ENCODE data around the gene HSPG2.

The HSPG2 gene

DNA sequence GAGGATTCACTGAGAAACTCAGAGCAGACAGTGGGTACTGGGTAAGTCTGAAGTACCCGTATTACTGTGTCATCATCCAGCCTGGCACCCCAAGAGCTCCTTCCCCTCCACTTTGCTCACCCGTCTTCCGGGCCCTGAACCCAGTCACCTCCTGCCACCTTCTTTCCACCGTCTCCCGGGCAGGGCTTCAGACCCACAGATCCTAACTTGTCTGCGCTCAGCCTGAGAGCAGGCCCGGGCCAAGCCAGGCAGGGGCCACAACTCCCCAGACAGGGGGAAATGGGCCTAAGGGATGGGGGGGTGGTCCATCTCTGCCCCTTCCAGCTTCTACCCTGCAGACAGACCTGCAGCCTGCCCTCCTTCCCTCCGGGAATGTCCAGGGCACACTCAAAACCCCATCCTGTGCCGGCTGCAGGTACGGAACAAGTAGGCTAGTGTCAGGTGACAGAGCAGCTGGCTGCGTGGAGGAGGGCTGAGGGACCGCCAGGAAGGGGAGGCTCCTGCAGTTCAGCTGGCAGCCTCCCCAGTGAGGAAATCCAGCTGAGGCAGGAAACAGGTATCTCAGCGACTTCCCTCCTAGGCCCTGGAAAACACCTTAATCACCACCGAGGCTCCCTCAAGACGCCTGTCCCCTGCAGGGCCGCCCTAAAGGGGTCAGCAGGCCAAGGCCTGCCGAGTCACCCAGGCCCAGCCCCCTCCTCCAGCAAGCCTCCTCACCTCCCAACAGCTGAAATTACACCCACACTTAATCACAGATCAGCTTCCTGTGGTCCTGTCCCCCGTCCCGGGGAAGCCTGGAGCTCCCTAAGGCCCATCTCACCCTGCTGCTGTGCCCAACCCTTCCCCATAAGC is 3.5 kb downstream of the HSPG2 start:
- Histone ChIP-seq H3K27ac (no peak overlapping the region), H3K4me2 (no peak overlapping the region), H3K36me3 (ENCODE audit: insufficient read depth) (no peaks in the 10 kb centered on the region), H3K4me1 (ENCODE audit: low read depth, poor library complexity, severe bottlenecking) (peaks cover 4% of the 10 kb centered on the region), H3K9ac (no peak overlapping the region), H3K4me3 (IDR thresholded peaks at IDR 0.05; ENCODE audit: insufficient read depth, low read depth, low read length) (no peak overlapping the region), H3K27me3 (ENCODE audit: insufficient read depth, low read depth) (0 out of 2 replicates have a peak, but pooled peaks cover 3% of the 10 kb centered on the region), H3K79me2 (ENCODE audit: insufficient read depth, low read depth) (no peaks in the 10 kb centered on the region), H2AFZ (ENCODE audit: low read depth) (no peak overlapping the region), H4K20me1 (ENCODE audit: insufficient read depth) (no peaks in the 10 kb centered on the region)
- TF ChIP-seq, protein P1, sequence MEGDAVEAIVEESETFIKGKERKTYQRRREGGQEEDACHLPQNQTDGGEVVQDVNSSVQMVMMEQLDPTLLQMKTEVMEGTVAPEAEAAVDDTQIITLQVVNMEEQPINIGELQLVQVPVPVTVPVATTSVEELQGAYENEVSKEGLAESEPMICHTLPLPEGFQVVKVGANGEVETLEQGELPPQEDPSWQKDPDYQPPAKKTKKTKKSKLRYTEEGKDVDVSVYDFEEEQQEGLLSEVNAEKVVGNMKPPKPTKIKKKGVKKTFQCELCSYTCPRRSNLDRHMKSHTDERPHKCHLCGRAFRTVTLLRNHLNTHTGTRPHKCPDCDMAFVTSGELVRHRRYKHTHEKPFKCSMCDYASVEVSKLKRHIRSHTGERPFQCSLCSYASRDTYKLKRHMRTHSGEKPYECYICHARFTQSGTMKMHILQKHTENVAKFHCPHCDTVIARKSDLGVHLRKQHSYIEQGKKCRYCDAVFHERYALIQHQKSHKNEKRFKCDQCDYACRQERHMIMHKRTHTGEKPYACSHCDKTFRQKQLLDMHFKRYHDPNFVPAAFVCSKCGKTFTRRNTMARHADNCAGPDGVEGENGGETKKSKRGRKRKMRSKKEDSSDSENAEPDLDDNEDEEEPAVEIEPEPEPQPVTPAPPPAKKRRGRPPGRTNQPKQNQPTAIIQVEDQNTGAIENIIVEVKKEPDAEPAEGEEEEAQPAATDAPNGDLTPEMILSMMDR (conservative IDR thresholded peaks at IDR 0.05; ENCODE audit: low read depth, low read length), result no peak

DNA sequence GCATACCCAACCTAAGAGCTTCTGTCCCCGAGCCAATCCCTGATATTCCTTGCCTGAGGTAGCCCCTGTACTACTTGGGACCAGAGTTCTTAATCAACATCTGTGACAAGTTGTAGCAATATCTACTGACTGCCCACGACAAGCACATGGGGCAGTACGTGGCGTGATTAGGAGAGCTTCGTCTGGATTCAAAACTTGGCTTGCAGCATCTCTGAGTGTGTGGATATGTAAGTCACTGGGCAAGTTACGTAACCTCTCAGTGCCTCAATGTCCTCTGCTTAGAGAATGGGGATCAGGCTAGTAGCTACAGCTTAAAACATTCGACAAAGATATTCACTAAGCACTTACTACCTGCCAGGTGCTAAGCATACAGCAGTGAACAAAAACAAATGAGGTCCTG is 5.0 kb downstream of the HSPG2 start:
- no peaks in the 10 kb centered on the region for H3K36me3 ChIP-seq (ENCODE audit: insufficient read depth)
- H2AFZ ChIP-seq (ENCODE audit: low read depth), result no peak overlapping the region
- H3K27me3 ChIP-seq (ENCODE audit: insufficient read depth, low read depth), result 0 out of 2 replicates have a peak, but pooled peaks cover 3% of the 10 kb centered on the region
- H3K4me3 ChIP-seq (IDR thresholded peaks at IDR 0.05; ENCODE audit: insufficient read depth, low read depth, low read length), result no peak overlapping the region
- no peak overlapping the region for H3K9ac ChIP-seq
- no peak overlapping the region for H3K4me2 ChIP-seq
- no peaks in the 10 kb centered on the region for H3K4me1 ChIP-seq (ENCODE audit: low read depth, poor library complexity, severe bottlenecking)
- TF ChIP-seq, protein P1 (conservative IDR thresholded peaks at IDR 0.05; ENCODE audit: low read depth, low read length), result no peak
- no peaks in the 10 kb centered on the region for H4K20me1 ChIP-seq (ENCODE audit: insufficient read depth)
- H3K79me2 ChIP-seq (ENCODE audit: insufficient read depth, low read depth), result no peaks in the 10 kb centered on the region
- no peak overlapping the region for H3K27ac ChIP-seq

DNA sequence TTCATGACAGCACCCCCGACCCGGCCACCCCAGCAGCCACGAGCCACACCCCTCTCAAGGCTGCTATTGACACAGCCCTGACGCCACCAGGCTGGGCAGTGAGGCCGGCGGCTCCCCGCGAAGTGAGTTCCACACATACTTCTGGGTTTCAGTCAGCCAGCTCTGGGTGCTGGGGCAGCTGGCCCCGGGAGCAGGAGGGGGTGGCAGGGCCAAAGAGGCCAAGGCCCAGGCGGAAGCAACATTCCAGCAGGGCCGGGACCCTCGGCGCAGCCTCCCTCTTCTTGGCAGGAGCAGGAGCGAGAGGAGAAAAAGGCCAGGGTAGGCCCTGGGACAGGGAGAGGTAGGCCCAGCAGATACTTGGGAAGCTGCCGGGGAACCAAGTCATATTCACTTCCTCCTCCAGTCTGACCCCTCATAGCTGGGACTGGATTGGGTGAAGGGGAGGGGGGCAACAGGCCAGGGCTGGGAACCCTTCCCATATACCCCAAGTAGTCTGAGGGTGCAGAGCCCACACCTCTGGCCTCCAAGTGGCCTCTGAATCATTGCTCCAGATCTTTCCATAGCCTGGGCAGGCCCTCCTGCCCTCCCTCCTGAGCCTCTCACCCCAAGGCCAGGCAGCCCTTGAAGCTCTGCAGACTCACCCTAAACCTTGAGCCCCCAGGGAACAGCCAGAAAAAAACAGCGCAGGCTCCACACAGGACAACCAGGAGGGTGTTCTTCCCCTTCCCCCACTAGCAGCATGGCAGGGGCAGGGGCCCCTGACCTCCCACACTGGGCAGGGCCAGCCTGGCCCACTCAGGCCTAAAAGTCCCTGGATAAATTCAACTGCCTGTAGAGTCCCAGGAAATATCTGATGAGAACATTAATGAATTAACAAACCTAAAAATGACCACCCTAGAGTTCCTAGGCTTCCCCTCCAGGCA is 5.7 kb downstream of the HSPG2 start:
- TF ChIP-seq, protein P1 (conservative IDR thresholded peaks at IDR 0.05; ENCODE audit: low read depth, low read length), result no peak
- no peak overlapping the region for H2AFZ ChIP-seq (ENCODE audit: low read depth)
- H3K36me3 ChIP-seq (ENCODE audit: insufficient read depth), result no peaks in the 10 kb centered on the region
- no peak overlapping the region for H3K27ac ChIP-seq
- no peak overlapping the region for H3K9ac ChIP-seq
- H3K4me2 ChIP-seq, result no peak overlapping the region
- H3K79me2 ChIP-seq (ENCODE audit: insufficient read depth, low read depth), result no peaks in the 10 kb centered on the region
- H4K20me1 ChIP-seq (ENCODE audit: insufficient read depth), result no peaks in the 10 kb centered on the region
- no peaks in the 10 kb centered on the region for H3K4me1 ChIP-seq (ENCODE audit: low read depth, poor library complexity, severe bottlenecking)
- no peak overlapping the region for H3K4me3 ChIP-seq (IDR thresholded peaks at IDR 0.05; ENCODE audit: insufficient read depth, low read depth, low read length)
- 0 out of 2 replicates have a peak, but pooled peaks cover 1% of the 10 kb centered on the region for H3K27me3 ChIP-seq (ENCODE audit: insufficient read depth, low read depth)

DNA sequence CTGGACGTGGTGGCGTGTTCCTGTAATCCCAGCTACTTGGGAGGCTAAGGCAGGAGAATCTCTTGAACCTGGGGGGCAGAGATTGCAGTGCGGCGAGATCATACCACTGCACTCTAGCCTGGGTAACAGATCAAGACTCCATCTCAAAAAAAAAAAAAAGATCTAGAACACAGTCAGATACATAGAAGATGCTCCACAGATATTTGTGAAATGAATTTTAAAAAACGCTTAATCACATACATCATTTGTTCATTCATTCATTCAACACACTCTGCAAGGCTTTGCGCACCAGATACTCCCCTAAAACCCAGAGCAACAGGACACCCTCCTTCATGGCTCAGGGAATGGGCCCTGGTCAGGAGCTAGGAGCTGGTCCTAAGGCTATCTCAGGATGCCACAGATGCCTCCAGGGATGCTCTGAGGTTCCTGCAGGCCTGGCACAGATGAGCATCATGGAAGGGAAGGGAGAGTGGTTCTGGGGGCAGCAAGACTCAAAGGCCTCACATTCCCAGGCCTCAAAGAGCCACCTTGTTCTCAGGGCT is 6.4 kb downstream of the HSPG2 start:
- no peak overlapping the region for H3K9ac ChIP-seq
- no peak overlapping the region for H3K4me3 ChIP-seq (IDR thresholded peaks at IDR 0.05; ENCODE audit: insufficient read depth, low read depth, low read length)
- H3K36me3 ChIP-seq (ENCODE audit: insufficient read depth), result no peaks in the 10 kb centered on the region
- H3K79me2 ChIP-seq (ENCODE audit: insufficient read depth, low read depth), result no peaks in the 10 kb centered on the region
- no peaks in the 10 kb centered on the region for H4K20me1 ChIP-seq (ENCODE audit: insufficient read depth)
- no peaks in the 10 kb centered on the region for H3K4me1 ChIP-seq (ENCODE audit: low read depth, poor library complexity, severe bottlenecking)
- no peak overlapping the region for H2AFZ ChIP-seq (ENCODE audit: low read depth)
- H3K4me2 ChIP-seq, result no peak overlapping the region
- no peak overlapping the region for H3K27ac ChIP-seq
- TF ChIP-seq, protein P1 (conservative IDR thresholded peaks at IDR 0.05; ENCODE audit: low read depth, low read length), result no peak
- no peaks in the 10 kb centered on the region for H3K27me3 ChIP-seq (ENCODE audit: insufficient read depth, low read depth)

All from KMS-11 (cell line).